H9 (cell line): Measurements from ENCODE around the gene SYTL5. TPM values are rescaled to one million over a fixed set of nuclear protein-coding genes. Genes with fewer than 3 reads are reported as not detected.

Experiments
- DNase-seq: peaks from one replicate; pipeline ENCODE4 v3.0.0-alpha.2; 2017
- H2AFZ ChIP-seq: one replicate; pipeline ENCODE4 v1.6.1; 2013; ENCODE audit warnings: mild to moderate bottlenecking, low read length, control low read depth, moderate library complexity
- H2AK5ac ChIP-seq: 2 replicates; pipeline ENCODE4 v1.6.1; 2013; ENCODE audit warnings: low read length, control low read depth, mixed read lengths; ENCODE audit not compliant: insufficient read length
- H2BK120ac ChIP-seq: one replicate; pipeline ENCODE4 v1.6.1; 2013; ENCODE audit warnings: low read depth, mild to moderate bottlenecking, low read length, control low read depth, inconsistent platforms; ENCODE audit not compliant: poor library complexity, severe bottlenecking
- H2BK12ac ChIP-seq: 2 replicates; pipeline ENCODE4 v1.6.1; 2013; ENCODE audit warnings: low read length, control low read depth, mixed read lengths, low read depth; ENCODE audit not compliant: insufficient read length
- H2BK15ac ChIP-seq: 2 replicates; pipeline ENCODE4 v1.6.1; 2013; ENCODE audit warnings: low read depth, low read length, control low read depth
- H2BK20ac ChIP-seq: one replicate; pipeline ENCODE4 v1.6.1; 2013; ENCODE audit warnings: low read depth, mild to moderate bottlenecking, low read length, control low read depth, inconsistent platforms; ENCODE audit not compliant: poor library complexity, severe bottlenecking
- H2BK5ac ChIP-seq: 2 replicates; pipeline ENCODE4 v1.6.1; 2013; ENCODE audit warnings: low read length, control low read depth, mixed read lengths; ENCODE audit not compliant: insufficient read length
- H3K14ac ChIP-seq: 2 replicates; pipeline ENCODE4 v1.6.1; 2013; ENCODE audit warnings: low read length, control low read depth; ENCODE audit not compliant: insufficient read depth
- H3K18ac ChIP-seq: 2 replicates; pipeline ENCODE4 v1.6.1; 2013; ENCODE audit warnings: low read depth, mild to moderate bottlenecking, mixed read lengths, low read length, control low read depth; ENCODE audit not compliant: insufficient read length
- H3K23ac ChIP-seq: 2 replicates; pipeline ENCODE4 v1.6.1; 2013; ENCODE audit warnings: low read length, control low read depth, mixed read lengths, low read depth; ENCODE audit not compliant: insufficient read length
- H3K23me2 ChIP-seq: 2 replicates; pipeline ENCODE4 v1.6.1; 2013; ENCODE audit warnings: low read depth, mild to moderate bottlenecking, mixed read lengths, low read length, control low read depth; ENCODE audit not compliant: insufficient read length, poor library complexity, severe bottlenecking
- H3K27ac ChIP-seq: 2 replicates; pipeline ENCODE4 v1.5.1; 2013; ENCODE audit warnings: low read length, control low read depth, mixed read lengths, low read depth; ENCODE audit not compliant: insufficient read length
- H3K27me3 ChIP-seq: 2 replicates; pipeline ENCODE4 v1.6.1; 2013; ENCODE audit warnings: low read length, control low read depth, inconsistent platforms; ENCODE audit not compliant: insufficient read depth
- H3K4ac ChIP-seq: 2 replicates; pipeline ENCODE4 v1.6.1; 2013; ENCODE audit warnings: low read depth, mild to moderate bottlenecking, control low read depth, inconsistent platforms, low read length, moderate library complexity
- H3K4me1 ChIP-seq: 2 replicates; pipeline ENCODE4 v1.6.1; 2013; ENCODE audit warnings: low read length, control low read depth, inconsistent platforms; ENCODE audit not compliant: insufficient read depth
- H3K4me2 ChIP-seq: 2 replicates; pipeline ENCODE4 v1.6.1; 2013; ENCODE audit warnings: low read length, control low read depth, mixed read lengths; ENCODE audit not compliant: insufficient read length, insufficient read depth
- H3K56ac ChIP-seq: 2 replicates; pipeline ENCODE4 v1.6.1; 2013; ENCODE audit warnings: low read depth, mild to moderate bottlenecking, mixed read lengths, low read length, control low read depth; ENCODE audit not compliant: insufficient read length
- H3K79me1 ChIP-seq: 2 replicates; pipeline ENCODE4 v1.6.1; 2013; ENCODE audit warnings: low read depth, mild to moderate bottlenecking, moderate library complexity, low read length, control low read depth, inconsistent platforms; ENCODE audit not compliant: insufficient read depth, poor library complexity, severe bottlenecking
- H3K79me2 ChIP-seq: 2 replicates; pipeline ENCODE4 v1.6.1; 2013; ENCODE audit warnings: low read length, control low read depth, inconsistent platforms; ENCODE audit not compliant: insufficient read depth
- H3K9ac ChIP-seq: 2 replicates; pipeline ENCODE4 v1.6.1; 2013; ENCODE audit warnings: low read length, control low read depth, mixed read lengths; ENCODE audit not compliant: insufficient read length; ENCODE audit errors: extremely low read depth
- H3K9me3 ChIP-seq: one replicate; pipeline ENCODE4 v1.6.1; 2013; ENCODE audit warnings: low read depth, low read length, inconsistent platforms; ENCODE audit not compliant: control insufficient read depth
- H3T11ph ChIP-seq: one replicate; pipeline ENCODE4 v1.6.1; 2013; ENCODE audit warnings: mild to moderate bottlenecking, low read length, control low read depth, inconsistent platforms
- H4K20me1 ChIP-seq: one replicate; pipeline ENCODE4 v1.6.1; 2013; ENCODE audit not compliant: control insufficient read depth, insufficient read length, insufficient read depth
- H4K5ac ChIP-seq: 2 replicates; pipeline ENCODE4 v1.6.1; 2013; ENCODE audit warnings: low read depth, mild to moderate bottlenecking, mixed read lengths, low read length, control low read depth; ENCODE audit not compliant: insufficient read length
- H4K8ac ChIP-seq: replicated peaks from 2 replicates; pipeline ENCODE4 v1.6.1; 2013; ENCODE audit warnings: low read length, control low read depth, mixed read lengths, low read depth; ENCODE audit not compliant: insufficient read length
- H4K91ac ChIP-seq: 2 replicates; pipeline ENCODE4 v1.6.1; 2013; ENCODE audit warnings: low read depth, mild to moderate bottlenecking, moderate library complexity, mixed read lengths, low read length, control low read depth; ENCODE audit not compliant: insufficient read length
- H3K27ac Mint-ChIP-seq, 3 experiments: 2 replicates in 2 of 3; 3 replicates in 1 of 3; pipeline ENCODE4 v1.8.0; 2020 to 2021; ENCODE audit warnings: mixed read lengths in 3 of 3, mild to moderate bottlenecking in 1 of 3, moderate library complexity in 1 of 3
- H3K27me3 Mint-ChIP-seq: 2 replicates; pipeline ENCODE4 v1.8.0; 2021; ENCODE audit warnings: low read depth, mild to moderate bottlenecking, moderate library complexity, mixed read lengths
- H3K36me3 Mint-ChIP-seq, 3 experiments: 2 replicates in 2 of 3; 3 replicates in 1 of 3; pipeline ENCODE4 v1.8.0; 2020 to 2021; ENCODE audit warnings: low read depth in 3 of 3, mixed read lengths in 3 of 3; ENCODE audit not compliant: insufficient read depth in 1 of 3
- H3K4me1 Mint-ChIP-seq, 2 experiments: 2 replicates each; pipeline ENCODE4 v1.8.0; 2020; ENCODE audit warnings: mixed read lengths in 2 of 2
- H3K4me3 Mint-ChIP-seq, 2 experiments: 2 replicates in 1 of 2; 3 replicates in 1 of 2; pipeline ENCODE4 v1.8.0; 2020 to 2021; ENCODE audit warnings: mild to moderate bottlenecking in 2 of 2, mixed read lengths in 2 of 2, moderate library complexity in 1 of 2
- H3K9me3 Mint-ChIP-seq, 2 experiments: 2 replicates in 1 of 2; 3 replicates in 1 of 2; pipeline ENCODE4 v1.8.0; 2020; ENCODE audit warnings: mild to moderate bottlenecking in 2 of 2, mixed read lengths in 2 of 2, moderate library complexity in 1 of 2
- CTCF ChIP-seq: fragments of 200-600 bp; sonication (generic); conservative IDR thresholded peaks from 3 replicates; pipeline ENCODE4 v1.8.0; 2021; ENCODE audit warnings: antibody characterized with exemption, mild to moderate bottlenecking
- WGBS: extraction: QIAGEN DNeasy Blood & Tissue Kit; methylation state at CpG from one replicate; pipeline ENCODE4 v1.1.7; 2013; ENCODE audit warnings: missing lambda C conversion rate, low lambda C conversion rate, mixed read lengths; ENCODE audit not compliant: insufficient read length; ENCODE audit errors: extremely low coverage; 5-methylcytosine and 5-hydroxymethylcytosine counted together
- total RNA-seq: library from RNA; stranded (reverse); gene quantifications from 2 replicates; pipeline ENCODE4 v1.2.1, GENCODE V29; 2021

SYTL5 gene
- total RNA-seq, 1 experiment from 2014 or later, result 0.15 TPM

- Mint-ChIP-seq H3K4me1 (no peaks in the 10 kb centered on the region), H3K9me3 (peaks cover 44 to 70% of the 10 kb centered on the region in 2 experiments), H3K4me3 (no peak overlapping the region), H3K27me3 (no peaks in the 10 kb centered on the region), H3K27ac (no peak overlapping the region), H3K36me3 (peaks cover 0 to 7% (median 1%) of the 10 kb centered on the region in 3 experiments; a peak in 1 of 7 replicates)
- no peaks in the 10 kb centered on the region for H3K4me1 ChIP-seq
- H3K23ac ChIP-seq, result no peak overlapping the region
- no peak overlapping the region for H4K91ac ChIP-seq
- no peak overlapping the region for H3K4me2 ChIP-seq
- no peak overlapping the region for H2BK15ac ChIP-seq
- no peak for TF ChIP-seq CTCF
- WGBS, result no CpG with 5 or more reads among the region's 2 CpGs
- H3K27me3 ChIP-seq, result no peaks in the 10 kb centered on the region
- no peak overlapping the region for H2AFZ ChIP-seq
- no peak overlapping the region for H3K4ac ChIP-seq
- DNase-seq, result no peak
- H3T11ph ChIP-seq, result no peak overlapping the region
- H3K79me1 ChIP-seq, result no peaks in the 10 kb centered on the region
- no peak overlapping the region for H3K18ac ChIP-seq
- no peak overlapping the region for H3K27ac ChIP-seq
- no peak overlapping the region for H2BK20ac ChIP-seq
- no peak overlapping the region for H4K8ac ChIP-seq
- H3K9ac ChIP-seq, result no peak overlapping the region
- H2BK12ac ChIP-seq, result no peak overlapping the region
- no peaks in the 10 kb centered on the region for H4K20me1 ChIP-seq
- no peaks in the 10 kb centered on the region for H3K9me3 ChIP-seq
- no peaks in the 10 kb centered on the region for H3K23me2 ChIP-seq
- H2BK120ac ChIP-seq, result no peak overlapping the region
- H2BK5ac ChIP-seq, result no peak overlapping the region
- no peaks in the 10 kb centered on the region for H3K79me2 ChIP-seq
- no peak overlapping the region for H2AK5ac ChIP-seq
- no peak overlapping the region for H3K56ac ChIP-seq
- H4K5ac ChIP-seq, result no peak overlapping the region
- no peak overlapping the region for H3K14ac ChIP-seq
Observed at GRCh38 chrX:38038501-38038900, 32.1 kb downstream of the SYTL5 start.
